GM12801 (cell line): ENCODE measurements around the gene RHOB.

Experiments
- CTCF ChIP-seq: IDR thresholded peaks from one replicate; pipeline ENCODE4 v1.5.1; 2011; ENCODE audit warnings: control low read depth; ENCODE audit not compliant: insufficient read length; ENCODE audit errors: extremely low read depth

Gene RHOB

DNA sequence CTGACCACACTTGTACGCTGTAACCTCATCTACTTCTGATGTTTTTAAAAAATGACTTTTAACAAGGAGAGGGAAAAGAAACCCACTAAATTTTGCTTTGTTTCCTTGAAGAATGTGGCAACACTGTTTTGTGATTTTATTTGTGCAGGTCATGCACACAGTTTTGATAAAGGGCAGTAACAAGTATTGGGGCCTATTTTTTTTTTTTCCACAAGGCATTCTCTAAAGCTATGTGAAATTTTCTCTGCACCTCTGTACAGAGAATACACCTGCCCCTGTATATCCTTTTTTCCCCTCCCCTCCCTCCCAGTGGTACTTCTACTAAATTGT is 2.1 kb downstream of the RHOB start:
- no peak for TF ChIP-seq CTCF

DNA sequence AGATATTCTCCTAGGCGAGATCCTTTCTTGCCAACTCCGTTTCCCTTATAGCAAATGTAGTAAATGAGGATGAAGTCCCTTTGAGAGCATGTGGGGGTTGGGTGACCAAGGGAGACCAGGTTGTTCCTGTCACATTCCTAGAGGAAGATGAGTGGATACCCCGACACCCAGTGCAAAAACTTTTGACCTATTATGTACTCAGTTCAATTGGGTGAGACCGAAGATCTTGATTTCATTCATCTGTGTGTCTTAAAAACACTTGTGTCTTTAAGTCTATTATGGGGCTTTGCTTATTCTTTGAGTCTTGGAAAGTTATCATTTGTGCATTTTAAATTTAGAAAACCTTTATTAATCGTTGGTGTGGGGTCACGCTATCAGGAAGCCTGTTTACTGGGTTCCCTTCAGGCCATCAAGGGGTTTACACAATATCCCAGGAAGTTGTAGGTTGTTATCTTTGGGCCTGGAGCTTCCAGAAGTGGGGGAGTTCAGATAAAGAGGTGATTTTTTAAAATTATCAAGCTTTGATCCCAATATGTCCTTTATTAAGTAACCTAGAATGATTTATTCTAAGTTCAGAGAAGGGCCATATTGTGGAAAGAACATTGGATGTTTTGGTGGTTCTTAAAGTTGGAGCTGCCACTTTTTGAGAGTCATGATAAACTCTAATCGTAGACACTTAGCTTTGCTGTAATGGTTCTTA is 2.8 kb downstream of the RHOB start:
- TF ChIP-seq CTCF: no peak

DNA sequence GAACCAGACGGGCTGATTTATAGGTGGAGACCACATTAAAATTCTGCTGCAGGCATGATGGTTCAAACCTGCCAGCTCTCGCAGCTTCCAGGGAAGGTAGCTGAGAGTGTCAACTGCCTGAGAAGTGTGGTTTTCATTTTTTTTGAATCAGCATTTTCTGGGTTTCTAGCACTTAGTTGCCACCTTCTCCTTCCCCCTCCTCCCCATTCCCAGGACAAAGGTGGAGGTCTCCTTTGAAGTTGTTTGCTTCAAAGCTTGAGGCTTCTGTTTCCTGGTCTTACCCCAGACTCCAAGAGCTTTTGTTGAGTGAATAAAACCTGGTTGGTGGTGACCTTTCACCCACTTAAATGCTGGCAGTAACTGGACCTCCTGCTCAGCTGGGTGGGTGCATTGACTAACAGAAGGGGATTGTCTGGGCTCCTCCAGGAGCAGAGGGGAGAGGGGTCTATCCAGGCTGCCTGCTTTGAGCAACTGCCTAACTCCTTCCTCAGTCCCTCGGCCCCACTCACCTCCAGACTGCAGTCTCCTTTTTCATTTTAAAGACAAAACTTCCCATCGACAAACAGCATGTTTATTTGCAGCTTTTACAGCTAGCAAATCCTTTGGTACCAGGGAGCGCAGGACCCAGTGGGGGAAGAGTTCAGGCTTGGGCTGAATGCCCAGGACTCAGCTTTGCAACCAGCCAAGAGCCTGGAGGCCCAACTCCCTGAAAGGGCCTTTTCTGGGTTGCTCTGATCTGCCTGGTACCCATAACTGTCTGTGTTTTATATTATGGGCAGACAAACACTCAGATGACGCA is 3.5 kb downstream of the RHOB start:
- TF ChIP-seq CTCF: no peak

DNA sequence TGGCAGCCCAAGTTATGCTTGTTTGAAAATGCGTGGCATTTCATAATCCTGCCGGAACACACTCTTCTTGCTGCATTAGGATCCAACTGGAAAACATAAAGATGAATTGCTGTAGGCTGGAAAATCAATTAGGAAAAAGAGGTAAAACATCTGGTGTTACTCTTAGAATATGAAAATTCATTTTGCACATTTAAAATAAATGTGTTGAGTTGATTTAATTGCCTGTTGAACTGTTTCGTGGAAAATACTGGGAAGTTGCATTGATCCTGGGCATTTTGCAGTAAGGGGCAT is 4.1 kb downstream of the RHOB start:
- TF ChIP-seq CTCF: no peak

DNA sequence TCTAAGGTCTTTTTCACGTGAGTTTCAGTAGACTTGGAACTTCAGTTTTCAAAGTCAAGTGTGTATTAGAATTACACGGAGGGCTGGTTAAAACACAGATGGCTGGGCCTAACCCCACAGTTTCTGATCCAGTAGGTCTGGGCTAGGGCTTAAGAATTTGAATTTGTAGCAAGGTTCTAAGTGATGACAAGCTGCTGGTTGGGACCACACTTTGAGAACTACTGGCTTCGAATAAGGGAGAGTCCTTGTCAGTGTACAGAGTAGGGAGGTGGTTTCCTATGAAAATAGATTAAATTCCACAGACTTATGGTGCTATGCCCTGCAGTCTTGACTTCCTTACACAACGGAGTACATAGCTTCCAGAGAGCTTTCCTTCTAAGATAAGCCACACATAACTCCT is 4.5 kb downstream of the RHOB start:
- no peak for TF ChIP-seq CTCF

DNA sequence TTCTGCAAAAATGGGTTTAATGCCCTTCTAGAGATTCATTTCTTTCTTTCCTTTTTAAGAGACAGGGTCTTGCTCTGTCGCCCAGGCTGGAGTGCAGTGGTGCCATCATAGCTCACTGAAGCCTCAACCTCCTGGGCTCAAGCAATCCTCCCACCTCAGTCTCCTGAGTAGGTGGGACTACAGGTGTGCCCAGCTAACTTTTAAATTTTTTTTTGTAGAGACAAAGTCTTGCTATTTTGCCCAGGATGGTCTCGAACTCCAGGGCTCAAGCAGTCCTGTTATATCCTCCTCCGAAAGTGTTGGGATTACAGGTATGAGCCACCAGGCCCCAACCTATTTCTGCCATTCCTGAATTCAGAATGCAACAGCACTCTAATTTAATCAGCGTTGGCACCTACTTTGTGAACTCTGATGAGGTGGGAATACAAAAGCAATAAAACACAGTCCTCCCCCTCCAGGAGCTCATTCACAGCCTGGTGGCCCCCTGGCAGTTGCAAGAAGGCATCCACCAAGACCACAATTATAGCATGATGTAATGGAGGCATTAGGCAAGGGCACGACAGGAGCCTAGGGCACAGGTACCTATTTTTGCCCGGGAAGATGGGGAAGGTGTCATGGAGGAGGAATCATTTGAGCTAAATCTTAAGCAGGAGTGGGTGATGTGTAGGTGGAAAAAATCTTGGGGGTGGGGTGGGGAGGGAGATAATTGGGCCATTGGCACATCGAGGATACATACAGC is 5.1 kb downstream of the RHOB start:
- TF ChIP-seq CTCF: no peak

DNA sequence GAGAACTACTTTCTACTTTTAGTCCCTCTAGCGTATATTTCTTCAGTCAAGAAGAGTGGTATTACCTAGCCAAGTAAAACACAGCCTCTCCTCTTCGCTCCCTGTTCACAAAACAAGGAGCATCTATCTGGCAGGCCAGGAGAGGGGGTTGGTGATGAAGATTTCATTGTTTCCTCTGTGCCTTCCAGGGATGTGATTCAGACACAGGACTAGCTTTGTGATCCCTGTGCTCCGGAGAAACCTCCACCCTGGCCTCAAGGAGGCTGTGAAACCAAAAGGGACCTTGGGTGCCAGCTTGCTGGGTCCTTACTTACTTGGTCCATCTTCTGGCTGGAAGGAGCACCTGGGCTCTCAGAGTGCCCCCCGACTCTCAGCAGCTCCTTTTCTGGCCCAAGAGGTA is 5.7 kb downstream of the RHOB start:
- no peak for TF ChIP-seq CTCF
